ENCODE results near the gene TCF7L1.
"Not testable (repeated sequence)": the region's sequence is repeated elsewhere in the genome, so short reads cannot be mapped to it uniquely, and the experiment has no call there.

Gene TCF7L1

GRCh38 chr2:85282914-85283313, 149.7 kb downstream of the TCF7L1 start:
- H3K4me3 ChIP-seq (ENCODE audit: low read length): no peak overlapping the region
- TF ChIP-seq ZNF274 (IDR thresholded peaks at IDR 0.05; ENCODE audit: low read depth, low read length): no peak

GRCh38 chr2:85283641-85284040, 150.4 kb downstream of the TCF7L1 start:
- H3K4me3 ChIP-seq (ENCODE audit: low read length): no peak overlapping the region
- no peak for TF ChIP-seq ZNF274 (IDR thresholded peaks at IDR 0.05; ENCODE audit: low read depth, low read length)

GRCh38 chr2:85286918-85287317, 153.7 kb downstream of the TCF7L1 start:
- TF ChIP-seq ZNF274 (IDR thresholded peaks at IDR 0.05; ENCODE audit: low read depth, low read length): no peak
- no peak overlapping the region for H3K4me3 ChIP-seq (ENCODE audit: low read length)

DNA sequence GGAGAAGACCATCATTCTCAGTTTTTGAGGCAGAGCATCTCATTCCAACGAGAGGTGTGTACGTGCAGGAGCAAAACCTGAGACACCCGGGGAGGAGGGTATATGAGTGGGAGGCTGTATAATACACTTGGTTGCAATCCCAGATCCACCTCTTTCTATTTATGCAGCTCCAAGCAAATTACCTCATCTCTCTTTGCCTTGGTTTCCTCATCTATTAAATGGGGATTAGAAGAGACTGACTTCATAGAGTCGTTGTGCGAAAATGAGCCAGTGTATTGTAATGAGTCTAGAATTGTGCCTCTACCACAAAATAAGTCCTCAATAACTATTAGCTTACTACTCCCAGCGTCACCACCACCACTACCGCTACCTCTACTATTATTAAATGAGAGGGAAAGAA, 154.5 kb downstream of the TCF7L1 start:
- no peak overlapping the region for H3K4me3 ChIP-seq (ENCODE audit: low read length)
- no peak for TF ChIP-seq ZNF274 (IDR thresholded peaks at IDR 0.05; ENCODE audit: low read depth, low read length)

DNA sequence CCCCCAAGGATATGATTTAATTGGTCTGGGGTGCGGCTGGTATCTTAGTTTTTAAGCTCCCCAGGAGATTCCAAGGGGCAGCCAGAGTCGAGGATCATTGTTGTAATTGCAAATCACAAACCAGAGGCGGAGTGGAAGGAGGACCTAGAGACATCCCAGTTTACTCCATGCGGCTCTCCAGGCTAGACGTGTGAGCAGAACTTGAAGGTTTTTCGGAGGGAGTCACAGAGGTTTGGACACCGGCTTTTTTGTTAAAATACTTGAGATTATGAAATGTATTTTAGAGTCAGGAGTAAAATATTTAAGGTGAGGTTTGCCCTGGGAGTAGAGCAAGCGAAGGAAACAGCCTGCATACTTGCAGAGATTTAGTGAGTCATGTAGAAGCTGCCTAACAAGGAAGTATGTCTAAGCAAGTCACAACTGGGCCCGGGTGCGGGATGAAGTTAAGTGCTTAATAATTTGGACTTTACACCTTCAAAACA, 155.1 kb downstream of the TCF7L1 start:
- H3K4me3 ChIP-seq (ENCODE audit: low read length): no peak overlapping the region
- no peak for TF ChIP-seq ZNF274 (IDR thresholded peaks at IDR 0.05; ENCODE audit: low read depth, low read length)

DNA sequence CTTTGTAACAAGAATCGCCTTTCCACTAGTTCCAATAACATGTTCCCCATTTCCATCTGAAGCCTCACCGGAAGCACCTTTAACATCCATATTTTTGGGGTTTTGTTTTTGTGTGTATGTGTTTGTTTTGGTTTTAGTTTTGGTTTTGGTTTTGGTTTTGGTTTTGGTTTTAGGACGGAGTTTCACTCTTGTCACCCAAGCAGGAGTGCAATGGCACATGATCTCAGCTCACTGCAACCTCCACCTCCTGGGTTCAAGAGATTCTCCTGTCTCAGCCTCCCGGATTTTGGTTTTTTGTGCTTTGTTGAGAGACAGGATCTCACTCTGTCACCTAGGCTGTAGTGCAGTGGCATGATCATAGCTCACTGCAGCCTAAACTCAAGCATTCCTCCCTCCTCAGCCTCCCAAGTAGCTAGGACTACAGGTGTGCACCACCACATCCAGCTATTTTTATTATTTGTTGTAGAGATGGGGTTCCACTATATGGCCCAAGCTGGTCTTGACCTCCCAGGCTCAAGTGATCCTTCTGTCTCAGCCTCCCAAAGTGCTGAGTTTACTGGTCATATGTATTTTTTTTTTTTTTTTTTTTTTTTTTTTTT, 158.3 kb downstream of the TCF7L1 start:
- no peak overlapping the region for H3K4me3 ChIP-seq (ENCODE audit: low read length)
- no peak for TF ChIP-seq ZNF274 (IDR thresholded peaks at IDR 0.05; ENCODE audit: low read depth, low read length)

DNA sequence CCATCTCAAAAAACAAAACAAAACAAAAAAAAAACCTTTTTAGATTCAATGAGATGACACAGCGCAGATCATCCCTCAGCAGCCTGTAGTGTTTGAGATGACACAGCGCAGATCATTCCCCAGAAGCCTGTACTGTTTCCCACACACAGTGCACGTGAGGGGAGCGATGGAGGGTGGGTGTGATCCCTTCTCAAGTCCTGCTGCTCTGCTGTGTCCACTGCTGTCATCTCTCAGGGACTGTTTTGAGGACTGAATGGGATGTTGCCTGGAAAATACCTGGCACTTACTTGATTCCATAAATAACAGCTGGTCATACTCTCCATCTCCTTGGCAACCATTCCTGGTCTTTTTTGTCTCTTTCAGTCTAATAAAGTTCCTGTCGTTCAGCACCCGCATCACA, 168.9 kb downstream of the TCF7L1 start:
- no peak for TF ChIP-seq ZNF274 (IDR thresholded peaks at IDR 0.05; ENCODE audit: low read depth, low read length)
- no peak overlapping the region for H3K4me3 ChIP-seq (ENCODE audit: low read length)

DNA sequence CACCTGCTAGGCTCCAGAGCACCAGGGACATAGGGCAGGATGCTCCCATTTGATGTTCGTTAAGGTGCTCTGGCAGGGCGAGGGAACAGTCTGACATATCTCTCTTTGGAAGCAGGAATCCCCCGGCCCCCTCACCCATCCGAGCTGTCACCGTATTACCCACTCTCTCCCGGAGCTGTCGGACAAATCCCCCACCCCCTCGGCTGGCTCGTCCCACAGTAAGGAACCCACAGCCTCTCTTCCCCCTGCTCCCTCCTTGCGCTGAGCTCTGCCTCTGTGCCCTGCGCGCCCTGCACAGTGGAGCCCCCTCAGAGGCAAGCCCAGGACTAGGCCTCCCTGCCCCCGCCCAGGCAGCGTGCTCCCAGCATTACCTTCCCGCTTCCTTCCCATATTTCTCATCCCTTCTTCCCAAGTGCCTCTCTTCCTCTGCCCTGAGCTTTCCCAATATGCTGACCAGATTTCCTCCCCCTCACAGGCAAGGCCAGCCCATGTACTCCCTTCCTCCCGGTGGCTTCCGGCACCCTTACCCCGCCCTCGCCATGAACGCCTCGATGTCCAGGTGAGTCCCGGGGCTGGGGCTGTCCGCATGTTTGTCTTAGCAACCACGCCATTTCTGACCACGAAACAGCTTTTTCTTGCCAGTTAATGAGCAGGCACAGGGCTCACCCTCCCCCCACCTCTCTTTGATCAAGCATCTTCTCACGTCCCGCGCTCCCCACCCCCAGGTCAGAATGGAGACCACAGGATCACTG, 170.8 kb downstream of the TCF7L1 start:
- TF ChIP-seq ZNF274 (IDR thresholded peaks at IDR 0.05; ENCODE audit: low read depth, low read length): no peak

DNA sequence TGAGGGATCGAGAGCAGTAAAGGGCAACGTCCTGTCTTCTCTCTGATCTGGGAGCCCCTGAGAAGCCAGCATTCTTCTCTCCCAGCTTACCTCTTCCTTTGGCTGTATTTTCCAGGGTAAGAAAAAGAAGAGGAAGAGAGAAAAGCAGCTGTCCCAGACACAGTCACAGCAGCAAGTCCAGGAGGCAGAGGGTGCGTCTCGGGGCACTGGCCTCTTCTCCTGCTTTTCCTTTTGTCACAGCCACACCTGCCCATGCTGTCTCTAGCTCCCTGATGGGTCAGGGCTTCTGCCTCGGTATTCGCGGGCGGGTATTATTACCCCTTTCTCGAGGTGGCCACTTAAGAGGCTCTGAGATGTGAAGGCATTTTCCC, 174.3 kb downstream of the TCF7L1 start:
- TF ChIP-seq ZNF274 (IDR thresholded peaks at IDR 0.05; ENCODE audit: low read depth, low read length): no peak
- no peak overlapping the region for H3K4me3 ChIP-seq (ENCODE audit: low read length)

More for the DNA sequence above, 170.8 kb downstream of the TCF7L1 start:
- H3K4me3 ChIP-seq (ENCODE audit: low read length): no peak overlapping the region

- no peak overlapping the region for H3K4me3 ChIP-seq (ENCODE audit: low read length)
- no peak for TF ChIP-seq ZNF274 (IDR thresholded peaks at IDR 0.05; ENCODE audit: low read depth, low read length)
These were observed 175.0 kb downstream of the TCF7L1 start for GRCh38 chr2:85308201-85308600.

- no peak overlapping the region for H3K4me3 ChIP-seq (ENCODE audit: low read length)
- TF ChIP-seq ZNF274 (IDR thresholded peaks at IDR 0.05; ENCODE audit: low read depth, low read length): no peak
These were observed 175.8 kb downstream of the TCF7L1 start for GRCh38 chr2:85308896-85309555.

GRCh38 chr2:85309699-85310321, 176.6 kb downstream of the TCF7L1 start:
- no peak for TF ChIP-seq ZNF274 (IDR thresholded peaks at IDR 0.05; ENCODE audit: low read depth, low read length)
- no peak overlapping the region; the same call in 1 of the 2 replicates for H3K4me3 ChIP-seq (ENCODE audit: low read length)

DNA sequence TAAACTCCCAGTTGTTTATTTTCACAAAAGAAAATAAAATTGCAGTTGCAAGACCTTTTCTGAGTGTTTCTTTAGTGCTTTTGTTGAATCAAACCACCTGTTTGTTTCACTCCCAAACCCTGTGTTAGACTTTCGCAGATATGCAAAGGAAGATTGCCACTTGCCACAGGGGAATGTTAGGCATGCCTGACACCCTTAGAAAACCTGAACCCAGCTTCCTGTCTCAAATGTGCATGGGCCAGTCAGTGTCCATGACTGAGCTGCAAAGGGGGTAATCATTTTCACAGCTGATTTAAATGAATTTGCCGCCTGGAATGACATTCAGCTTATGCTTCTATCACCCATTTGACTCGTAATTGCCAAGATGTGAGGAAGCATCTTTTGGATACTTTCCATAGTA, 177.1 kb downstream of the TCF7L1 start:
- TF ChIP-seq ZNF274 (IDR thresholded peaks at IDR 0.05; ENCODE audit: low read depth, low read length): no peak
- H3K4me3 ChIP-seq (ENCODE audit: low read length): no peak overlapping the region

DNA sequence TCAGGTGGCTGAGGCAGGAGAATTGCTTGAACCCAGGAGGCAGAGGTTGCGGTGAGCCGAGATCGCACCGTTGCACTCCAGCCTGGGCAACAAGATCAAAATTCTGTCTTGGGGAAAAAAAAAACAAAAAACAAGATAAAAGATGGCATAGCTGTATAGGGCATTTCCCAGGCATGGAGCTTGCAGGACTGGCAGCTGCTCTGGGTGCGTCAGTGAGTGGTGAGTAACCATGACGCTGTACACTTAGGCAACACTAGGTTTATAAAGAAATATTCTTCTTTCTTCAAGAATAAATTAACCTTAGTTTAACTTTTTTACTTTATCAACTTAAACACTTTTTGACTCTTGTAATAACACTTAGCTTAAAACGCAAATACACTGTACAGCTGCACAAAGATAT, 179.2 kb downstream of the TCF7L1 start:
- TF ChIP-seq ZNF274 (IDR thresholded peaks at IDR 0.05; ENCODE audit: low read depth, low read length): no peak
- no peak overlapping the region for H3K4me3 ChIP-seq (ENCODE audit: low read length)

GRCh38 chr2:85314884-85315242, 181.7 kb downstream of the TCF7L1 start:
- H3K4me3 ChIP-seq (ENCODE audit: low read length): no peak overlapping the region
- no peak for TF ChIP-seq ZNF274 (IDR thresholded peaks at IDR 0.05; ENCODE audit: low read depth, low read length)

- H3K4me3 ChIP-seq (ENCODE audit: low read length): not testable (repeated sequence)
These were observed 182.7 kb downstream of the TCF7L1 start for GRCh38 chr2:85315921-85316320.

All from GM08714 (cell line).